LoVo (cell line): ENCODE measurements around the gene USP7.
"Not testable (repeated sequence)": the region's sequence is repeated elsewhere in the genome, so short reads cannot be mapped to it uniquely, and the experiment has no call there.

Source experiments
- DNase-seq: peaks from one replicate; pipeline ENCODE4 v3.0.0-alpha.2; 2016; ENCODE audit warnings: low spot score

The USP7 gene

DNA sequence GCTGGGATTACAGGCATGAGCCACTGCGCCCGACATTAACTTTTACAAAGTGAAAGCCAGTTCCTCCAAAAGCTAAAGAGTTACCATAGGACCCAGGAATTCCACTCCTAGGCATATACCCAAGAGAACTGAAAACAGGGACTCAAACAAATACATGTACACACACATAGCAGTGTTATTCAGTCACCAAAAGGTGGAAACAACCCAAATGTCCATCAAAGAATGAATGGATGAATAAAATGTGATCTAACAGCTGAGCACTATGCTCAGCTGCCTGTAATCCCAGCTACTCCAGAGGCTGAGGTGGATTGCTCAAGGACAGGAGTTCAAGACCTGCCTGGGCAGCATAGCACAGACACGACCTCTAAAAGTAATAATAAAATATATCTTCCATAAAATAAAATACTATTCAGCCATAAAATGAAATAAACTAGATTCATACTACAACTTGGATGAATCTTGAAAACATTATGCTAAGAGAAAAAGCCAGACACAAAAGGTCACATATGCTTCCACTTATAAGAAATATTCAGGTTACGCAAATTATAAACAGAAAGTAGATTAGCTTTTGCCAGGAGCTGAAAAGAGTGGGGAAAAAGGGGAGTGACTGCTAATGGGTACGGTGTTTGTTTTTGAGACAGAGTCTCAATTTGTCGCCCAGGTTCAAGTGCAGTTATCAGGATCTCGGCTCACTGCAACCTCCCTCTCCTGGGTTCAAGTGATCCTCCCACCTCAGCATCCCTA, 9.3 kb upstream of the USP7 start:
- DNase-seq = no peak

DNA sequence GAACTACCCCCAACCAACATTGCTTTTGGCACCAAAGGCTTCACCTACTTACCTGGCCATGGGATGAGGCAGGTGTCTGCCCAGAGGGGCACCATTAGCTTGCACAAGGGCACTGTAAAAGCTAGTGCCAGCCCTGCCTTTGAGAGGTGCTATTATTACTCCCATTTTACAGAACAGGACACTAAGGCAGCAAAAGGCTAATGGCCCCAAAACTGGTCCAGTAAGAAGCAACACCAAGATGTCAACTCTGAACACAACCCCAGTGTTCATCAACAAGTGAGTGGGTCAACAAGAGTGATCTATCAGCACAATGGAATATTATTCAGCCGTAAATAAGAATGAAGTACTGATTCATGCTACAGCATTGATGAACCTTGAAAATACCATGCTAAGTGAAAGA, 7.7 kb upstream of the USP7 start:
- no peak for DNase-seq

DNA sequence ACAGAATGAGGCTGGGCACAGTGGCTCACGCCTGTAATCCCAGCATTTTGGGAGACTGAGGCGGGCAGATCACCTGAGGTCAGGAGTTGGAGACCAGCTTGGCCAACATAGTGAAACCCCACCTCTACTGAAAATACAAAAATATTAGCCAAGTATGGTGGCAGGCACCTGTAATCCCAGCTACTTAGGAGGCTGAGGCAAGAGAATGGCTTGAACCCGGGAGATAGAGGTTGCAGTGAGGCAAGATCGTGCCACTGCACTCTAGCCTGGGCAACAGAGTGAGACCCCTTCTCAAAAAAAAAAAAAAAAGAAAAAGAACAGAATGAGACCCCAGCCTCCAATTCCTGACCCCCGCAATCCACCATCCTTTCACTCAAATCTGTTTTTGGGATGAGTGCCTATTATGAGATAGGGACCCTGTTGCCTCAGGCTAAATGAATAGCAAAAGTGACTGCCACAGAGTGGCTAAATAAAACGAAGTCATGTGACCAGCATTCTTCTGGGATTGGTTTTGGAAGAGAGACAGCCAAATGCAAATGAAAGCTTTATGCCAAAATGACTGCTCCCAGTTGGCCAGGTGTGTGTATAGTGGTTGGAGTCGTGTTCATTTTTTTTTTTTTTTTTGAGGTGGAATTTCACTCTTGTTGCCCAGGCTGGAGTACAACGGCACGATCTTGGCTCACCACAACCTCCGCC, 5.6 kb upstream of the USP7 start:
- not testable (repeated sequence) for DNase-seq

DNA sequence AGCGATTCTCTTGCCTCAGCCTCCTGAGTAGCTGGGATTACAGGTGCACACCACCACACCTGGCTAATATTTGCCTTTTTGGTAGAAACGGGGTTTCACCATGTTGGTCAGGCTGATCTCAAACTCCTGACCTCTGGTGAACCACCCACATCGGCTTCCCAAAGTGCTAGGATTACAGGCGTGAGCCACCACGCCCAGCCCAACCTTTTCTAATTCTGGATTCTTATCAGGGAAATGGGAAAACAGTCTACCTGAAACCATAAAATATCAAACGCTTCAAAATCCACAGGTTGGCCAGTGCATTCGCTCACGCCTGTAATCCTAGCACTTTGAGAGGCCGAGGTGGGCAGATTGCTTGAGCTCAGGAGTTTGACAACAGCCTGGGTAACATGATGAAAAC, 4.3 kb upstream of the USP7 start:
- not testable (repeated sequence) for DNase-seq

DNA sequence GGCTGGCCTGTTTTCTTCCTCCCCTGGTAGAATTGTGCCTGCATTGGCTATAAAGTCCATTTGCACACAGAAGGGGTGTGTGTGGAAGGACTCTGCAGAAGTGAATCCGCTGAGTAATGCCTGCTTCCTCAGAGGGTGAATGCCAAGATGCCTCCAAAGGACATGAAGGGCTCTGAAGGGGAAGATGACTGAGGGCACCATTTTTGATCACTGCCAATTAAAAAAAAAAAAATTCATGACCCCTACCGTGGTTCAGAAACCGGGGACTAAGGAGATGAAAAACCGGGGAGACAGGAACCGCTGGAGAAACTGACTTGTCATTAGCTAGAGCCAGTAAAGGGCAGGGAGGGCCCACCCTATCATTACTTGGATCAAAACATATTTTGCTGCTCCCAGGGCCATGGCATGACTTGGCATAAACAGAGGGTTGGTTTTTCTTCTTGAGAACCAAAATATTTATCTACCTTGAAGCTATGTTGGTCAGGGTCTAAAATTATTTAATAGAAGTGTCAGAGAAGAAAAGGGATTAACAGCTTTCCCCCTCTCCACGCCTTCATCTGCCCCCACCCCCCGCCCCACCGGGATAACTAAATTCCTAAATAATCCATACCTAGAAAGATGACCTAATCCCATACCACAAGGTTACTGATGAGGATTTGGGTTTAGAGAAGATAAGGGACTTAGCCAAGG, 3.6 kb upstream of the USP7 start:
- no peak for DNase-seq

DNA sequence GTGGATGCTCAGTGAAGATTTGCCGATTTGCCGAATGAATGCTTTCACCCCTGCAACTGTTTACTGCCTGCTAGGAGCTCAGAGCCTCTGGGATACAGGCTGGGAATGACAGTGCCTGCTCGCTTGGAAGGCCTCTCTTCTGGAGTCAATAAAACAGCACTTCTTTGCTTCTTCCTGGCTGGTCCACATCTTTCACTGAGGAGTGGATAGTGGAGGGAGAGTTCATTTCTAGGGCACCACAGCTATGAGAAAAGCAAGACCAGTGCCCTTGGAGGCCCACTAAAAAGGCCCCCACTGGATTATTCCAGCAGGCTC, 3.1 kb upstream of the USP7 start:
- DNase-seq = no peak

DNA sequence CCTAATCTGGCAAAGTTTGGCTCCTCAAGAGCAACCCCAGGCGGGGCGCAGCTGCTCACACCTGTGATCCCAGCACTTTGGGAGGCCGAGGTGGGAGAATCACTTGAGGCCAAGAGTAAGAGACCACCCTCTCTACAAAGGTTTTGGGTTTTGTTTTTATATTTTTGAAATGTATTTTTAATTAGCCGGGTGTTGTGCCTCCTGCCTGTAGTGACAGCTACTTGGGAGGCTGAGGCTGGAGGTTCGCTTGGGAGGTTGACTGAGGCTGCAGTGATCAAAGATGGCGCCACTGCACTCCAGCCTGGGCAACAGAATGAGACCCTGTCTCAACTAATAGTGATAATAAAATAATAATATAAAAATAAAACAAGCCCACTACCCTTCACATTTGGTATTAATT, 756 bp upstream of the USP7 start:
- no peak for DNase-seq

DNA sequence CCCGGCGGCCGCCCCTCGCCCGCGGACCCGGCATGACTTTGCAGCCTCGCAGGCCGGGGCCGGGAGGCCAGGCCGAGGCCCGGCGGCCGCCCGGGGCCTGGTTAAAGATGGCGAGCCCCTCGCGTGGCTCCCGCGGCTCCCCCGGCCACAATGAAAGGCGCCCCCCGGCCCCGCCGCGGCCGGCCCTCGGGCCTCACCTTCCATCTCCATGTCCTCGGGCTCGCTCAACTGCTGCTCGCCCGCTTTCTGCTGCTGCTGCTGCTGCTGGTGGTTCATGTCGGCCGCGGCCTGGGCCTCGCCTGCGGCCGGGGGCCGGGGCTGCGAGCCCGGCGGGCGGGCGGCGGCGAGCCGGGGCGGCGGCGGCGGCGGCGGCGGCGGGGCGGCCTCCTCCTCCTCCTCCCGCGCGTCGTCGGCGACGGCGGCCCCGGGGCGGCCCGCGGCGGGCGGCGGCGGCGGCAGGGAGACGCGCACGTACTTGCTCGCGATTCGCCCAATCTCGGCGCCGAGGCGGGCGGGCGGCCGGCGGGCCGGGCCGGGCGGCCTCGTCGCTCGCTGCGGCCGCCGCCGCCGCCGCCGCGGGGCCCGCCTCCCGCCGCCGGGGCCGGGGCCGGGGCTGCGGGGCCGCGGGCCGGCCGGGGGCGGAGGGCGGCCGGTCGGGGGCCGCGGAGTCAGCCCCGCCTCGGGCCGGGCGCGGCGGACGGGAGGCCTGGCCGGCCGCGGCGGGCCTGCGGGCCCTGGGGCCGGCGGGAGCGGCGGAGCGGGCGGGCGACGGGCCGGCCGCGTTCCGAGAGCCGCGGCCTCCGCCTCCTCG, 491 bp downstream of the USP7 start:
- DNase-seq = no peak

DNA sequence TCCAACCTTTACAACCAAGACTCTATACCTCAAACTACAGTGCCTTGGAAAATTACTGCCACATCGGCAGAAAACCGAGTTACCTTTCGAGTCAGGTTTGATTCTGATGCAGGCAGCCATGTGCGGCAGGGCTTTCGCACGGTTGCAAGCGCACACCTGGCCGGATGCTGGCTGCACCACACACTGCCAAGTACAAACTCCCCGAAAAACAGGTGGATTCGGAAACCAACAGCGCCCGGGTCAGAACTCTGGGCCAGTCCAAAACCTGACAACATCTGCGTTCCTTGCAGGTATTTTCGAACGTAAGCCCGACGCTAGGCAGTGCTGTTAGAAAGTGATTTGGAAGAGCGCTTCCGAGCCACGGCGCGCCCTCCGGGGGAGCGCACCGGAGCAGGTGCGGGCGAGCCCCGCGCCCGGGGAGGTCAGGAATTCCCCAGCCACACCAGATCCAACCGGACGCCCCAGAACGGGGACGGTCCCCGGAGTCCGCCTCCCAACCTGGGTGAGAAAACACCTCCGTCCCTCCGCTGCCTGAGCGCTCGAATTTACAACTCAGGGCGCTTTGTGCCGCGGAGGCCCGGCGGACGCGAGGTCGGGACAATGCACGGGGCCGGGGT, 1.2 kb downstream of the USP7 start:
- DNase-seq = no peak

DNA sequence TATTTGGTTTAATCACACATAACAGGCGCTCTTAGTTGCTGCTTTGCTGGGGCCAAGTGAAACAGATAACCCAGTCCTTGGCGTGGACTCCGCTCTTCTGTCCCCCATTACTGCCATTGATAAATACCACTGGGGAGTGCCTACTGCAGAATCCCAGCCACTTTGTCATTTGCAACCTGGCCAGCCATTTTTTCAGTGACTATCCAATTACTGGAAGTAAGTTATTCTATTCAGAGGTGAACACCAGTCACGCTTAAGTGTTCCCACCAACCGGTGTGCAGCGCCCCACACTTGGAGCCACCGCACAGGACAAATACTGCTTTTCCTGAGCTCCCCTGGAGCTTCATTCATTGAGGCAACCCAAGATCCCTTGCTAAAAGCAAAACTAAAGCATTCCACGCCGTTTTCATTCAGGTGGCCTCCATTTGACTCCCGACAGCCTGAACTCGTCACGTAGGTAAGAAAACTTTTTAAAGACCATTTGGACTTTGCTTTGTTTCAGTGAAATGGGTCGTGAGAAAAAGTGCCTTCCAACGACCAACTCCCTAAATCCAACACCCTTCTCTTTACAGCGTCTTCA, 1.8 kb downstream of the USP7 start:
- DNase-seq = no peak

DNA sequence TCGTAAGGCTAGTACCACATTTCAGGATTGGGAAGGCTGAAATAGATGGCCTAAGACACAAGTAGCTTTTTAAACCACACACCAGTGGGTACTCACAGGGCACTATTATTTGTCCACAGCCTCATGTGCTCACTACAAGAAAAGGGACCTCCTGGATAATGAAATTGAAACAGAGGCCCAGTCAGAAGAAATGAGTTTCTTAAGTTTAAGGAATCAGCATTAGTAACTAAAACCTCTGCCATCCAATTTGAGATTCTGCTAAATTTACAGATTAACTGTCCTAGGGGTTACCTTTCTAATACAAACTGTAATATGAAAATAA, 3.0 kb downstream of the USP7 start:
- no peak for DNase-seq

DNA sequence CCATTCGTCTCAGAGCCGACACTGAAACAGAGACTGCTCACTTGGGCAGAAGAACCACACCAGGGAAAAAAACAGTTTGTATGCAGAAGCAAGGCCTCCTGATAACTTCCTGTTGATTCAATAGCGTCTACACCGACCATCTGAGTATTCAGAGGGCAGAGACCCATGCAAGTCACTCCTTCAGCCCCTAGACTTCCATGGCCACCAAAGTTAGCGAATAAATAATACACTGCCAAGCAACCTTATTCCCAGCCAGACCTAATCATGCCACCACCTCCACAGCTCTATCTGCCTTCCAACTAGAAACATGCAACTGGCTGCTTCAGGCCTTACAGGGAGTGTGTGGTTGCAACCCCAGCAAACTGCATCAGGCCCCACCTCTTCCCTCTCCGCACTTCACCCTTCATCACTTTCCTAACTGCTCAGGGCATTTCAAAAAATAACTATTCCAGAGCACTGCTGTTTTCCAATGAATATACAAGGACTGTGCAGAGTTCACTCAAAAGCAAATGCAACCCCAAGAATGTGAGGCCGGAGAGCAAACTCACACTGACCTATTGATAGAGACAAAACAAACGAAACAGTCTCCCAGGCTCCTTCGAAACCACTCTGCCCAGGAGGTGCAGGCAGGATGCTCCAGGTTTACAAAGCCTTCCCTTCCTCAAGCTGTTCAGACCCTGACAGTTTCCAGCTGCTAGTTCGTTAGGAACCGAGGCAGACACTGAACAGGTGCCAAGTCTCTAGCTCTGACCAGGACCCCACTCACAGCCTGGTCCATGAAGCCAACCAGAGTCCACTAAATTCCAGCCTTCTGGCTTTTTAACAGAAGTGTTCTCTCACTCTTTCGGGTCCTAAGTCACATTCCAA, 3.6 kb downstream of the USP7 start:
- DNase-seq = no peak

DNA sequence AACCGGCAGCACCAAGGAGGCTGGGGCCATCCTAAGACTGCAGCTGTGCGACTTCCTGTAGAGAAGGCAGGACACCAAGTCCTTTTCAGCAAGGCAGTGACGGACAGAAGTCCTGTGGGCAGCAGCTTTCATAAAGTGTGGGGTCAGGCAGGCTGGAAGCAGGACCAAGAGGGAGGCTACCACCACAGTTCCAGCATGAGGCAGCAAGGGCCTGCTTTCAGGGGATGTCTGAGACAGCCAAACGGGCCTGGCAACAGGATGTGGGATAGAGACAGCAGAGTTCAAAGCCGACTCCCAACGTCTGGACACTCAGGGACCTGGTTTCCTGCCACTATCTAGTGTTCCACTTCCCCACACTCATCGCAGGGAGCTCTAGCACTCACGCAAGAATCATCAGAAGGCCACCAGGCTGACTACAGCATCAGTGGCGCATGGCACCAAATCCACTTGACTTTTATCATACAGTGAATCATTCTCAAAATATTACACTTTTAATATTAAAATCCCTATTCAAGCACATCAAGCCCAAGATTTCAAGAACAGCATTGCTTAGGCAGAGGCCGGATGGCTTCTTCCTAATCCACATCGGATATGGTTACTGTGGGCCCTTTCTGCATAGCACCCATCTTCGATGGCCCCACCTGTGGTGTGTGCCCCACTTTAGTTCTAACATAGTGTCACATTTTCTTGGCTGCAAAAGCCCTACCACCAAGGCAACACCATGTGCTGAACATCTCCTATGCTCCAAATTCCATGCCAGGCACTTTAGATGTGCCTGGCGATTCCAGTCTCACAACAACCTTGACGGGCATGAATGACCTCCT, 5.2 kb downstream of the USP7 start:
- DNase-seq = no peak

DNA sequence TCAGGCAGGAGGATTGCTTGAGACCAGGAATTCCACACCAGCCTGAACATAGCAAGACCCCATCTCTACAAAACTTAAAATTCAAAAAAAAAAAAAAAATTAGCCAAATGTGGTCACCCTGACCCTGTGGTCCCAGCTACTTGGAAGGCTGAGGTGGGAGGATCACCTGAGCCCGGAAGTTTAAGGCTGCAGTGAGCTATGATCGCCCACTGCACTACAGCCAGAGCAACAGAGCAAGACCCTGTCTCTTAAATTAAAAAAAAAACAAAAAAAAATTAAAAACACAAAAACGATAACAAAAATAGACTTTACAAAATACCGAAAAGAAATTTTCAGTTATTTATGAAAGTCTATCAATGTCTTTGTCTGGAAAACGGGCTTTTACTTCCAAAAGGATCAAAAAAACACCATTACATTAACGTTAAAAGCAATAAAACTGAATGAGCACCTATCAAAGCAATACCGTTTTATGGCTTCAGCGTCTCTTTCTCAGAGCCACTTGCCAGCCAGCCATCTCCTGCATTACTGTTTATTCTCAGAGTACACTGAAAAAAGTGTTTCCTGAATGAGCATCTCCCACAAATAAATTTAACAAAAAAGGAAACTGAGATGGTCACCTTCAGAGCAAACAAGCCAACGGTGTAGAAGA, 6.1 kb downstream of the USP7 start:
- no peak for DNase-seq

DNA sequence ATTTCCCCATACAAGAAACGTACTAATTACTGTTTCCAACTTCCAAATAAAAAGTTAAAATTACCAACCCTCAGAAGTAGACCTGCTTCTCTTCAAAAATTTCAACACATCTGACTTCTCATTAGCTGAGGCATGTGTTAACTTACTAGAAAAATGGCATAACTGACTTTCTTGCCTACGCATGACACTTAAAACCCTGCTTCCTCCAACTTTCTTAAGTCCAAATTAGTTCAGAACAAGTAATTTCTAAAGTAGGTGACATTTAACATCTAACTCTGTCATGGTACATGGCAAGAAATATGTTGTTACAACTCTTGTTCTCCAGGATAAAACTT, 6.7 kb downstream of the USP7 start:
- no peak for DNase-seq

DNA sequence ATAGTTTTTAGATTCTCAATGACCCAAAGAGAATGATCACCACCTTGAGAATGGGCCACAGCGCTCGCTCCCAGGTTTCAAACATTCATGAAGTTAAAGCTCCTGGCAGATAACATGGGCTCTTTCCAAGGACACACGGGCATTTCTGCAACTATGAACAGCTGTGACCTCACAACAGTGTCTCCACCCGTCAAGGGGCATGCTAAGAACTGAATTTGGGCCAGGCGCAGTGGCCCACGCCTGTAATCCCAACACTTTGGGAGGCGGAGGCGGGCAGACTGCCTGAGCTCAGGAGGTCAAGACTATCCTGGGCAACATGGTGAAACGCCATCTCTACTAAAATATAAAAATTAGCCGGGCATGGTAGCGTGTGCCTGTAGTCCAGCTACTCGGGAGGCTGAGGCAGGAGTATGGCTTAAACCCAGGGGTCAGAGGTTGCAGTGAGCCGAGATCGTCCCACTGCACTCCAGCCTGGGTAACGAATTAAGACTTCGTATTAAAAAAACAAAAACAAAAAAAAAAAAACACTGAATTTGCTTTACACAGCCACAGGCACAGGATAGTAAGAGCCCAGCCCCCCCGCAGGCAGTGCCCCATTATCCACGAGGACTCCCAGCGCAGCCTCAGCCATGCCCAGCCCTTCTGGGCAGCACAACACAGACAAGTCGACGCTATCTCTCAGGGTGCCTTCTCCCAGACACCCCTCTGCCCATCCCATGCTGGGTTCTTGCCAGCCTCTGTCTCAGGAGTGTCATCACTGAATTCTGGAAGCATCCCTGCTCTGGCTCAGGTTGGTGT, 7.2 kb downstream of the USP7 start:
- no peak for DNase-seq

DNA sequence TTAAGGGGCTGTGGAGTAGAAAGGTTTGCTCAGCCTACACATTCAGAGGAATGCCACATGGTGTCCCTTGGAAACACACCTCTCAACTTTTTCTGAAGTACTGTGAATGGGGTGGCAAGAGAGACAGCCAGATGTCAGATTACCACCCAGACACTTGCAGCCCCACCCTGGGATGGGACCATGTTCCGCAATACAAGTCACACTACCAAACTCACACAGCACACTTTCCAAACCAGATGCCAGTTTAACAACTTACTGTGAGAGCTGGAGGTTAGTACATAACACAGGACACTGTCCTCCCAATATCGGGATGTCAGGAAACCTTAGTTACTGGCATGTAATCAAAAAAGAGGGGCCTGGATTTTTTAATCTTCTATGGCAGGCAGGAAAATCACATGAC, 7.9 kb downstream of the USP7 start:
- no peak for DNase-seq

DNA sequence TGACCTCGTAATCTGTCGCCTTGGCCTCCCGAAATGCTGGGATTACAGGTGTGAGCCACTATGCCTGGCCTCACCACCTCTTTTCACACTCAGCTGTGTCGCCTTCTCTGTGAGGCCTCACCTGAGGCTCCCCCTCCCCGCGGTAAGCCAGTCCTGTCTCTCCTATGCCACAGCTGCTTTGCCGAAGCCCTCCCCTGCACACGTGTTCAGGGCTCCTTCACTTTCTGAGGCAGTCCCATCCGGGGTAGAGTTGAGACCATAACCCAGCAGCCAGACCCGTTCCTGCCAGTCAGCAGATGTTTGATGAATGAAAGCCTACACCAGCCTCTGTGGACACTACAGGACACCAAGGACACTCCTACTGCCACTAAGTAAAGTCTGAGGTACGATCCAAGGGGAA, 10.6 kb downstream of the USP7 start:
- no peak for DNase-seq

DNA sequence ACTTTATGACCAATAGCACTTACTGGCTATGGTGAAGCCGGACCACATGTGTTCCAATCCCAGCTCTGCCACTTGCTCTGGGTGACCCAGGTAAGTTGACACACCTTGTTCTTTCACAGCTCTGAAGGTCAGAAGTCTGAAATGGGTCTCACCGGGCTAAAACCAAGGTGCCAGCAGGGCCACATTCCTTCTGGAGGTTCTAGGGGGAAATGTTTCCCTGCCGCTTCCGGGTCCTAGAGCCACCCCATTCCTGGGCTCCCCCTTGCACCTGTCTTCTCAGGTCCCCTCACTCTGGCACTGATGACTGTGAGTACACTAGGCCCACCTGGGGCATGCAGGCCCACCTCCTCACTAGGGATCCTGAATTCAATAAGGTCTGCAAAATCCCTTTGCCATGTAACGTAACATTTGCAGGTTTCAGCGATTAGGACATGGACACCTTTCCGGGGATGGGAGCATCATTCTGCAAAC, 11.4 kb downstream of the USP7 start:
- no peak for DNase-seq
